ENCODE data around the gene PSMD9.
"Not testable (repeated sequence)": the region's sequence is repeated elsewhere in the genome, so short reads cannot be mapped to it uniquely, and the experiment has no call there.

Gene PSMD9

DNA sequence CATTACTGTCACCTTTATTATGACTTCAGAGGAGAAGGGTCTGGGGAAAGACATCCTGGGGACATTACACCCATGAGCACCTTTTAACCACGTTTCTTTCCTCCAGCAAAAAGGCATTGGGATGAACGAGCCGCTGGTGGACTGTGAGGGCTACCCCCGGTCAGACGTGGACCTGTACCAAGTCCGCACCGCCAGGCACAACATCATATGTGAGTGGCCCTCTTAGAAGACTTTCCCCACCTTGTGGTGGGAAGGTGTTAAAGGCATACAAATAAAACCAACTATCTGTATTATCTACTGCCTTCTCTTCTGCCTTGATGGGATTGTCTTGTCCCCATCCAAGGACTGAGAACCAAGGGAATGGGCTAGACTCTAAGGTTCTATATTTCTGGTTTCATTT is 6.0 kb downstream of the PSMD9 start:
- Mint-ChIP-seq H3K4me1 (peaks cover 40% of the 10 kb centered on the region), H3K9me3 (no peaks in the 10 kb centered on the region), H3K4me3 (no peak overlapping the region), H3K27me3 (no peaks in the 10 kb centered on the region), H3K27ac (peak overlapping the region; percentile 15 to 92)
- no peak for DNase-seq
- ATAC-seq: peak; percentile 56

DNA sequence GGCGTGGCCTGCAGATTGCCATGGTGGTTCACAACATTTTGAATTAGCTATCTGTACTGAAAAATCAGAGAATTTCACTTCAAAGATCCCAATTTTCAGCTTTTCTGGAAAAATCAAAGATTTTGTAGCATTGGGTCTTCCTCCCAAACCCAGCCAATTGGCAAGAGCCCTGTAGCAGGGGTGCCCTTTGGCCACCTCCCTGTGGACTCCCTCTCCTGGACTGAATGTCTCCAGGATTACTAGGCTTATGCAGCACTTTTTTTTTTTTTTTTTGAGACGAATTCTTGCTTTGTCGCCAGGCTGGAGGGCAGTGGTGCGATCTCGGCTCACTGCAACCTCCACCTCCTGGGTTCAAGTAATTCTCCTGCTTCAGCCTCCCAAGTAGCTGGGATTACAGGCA is 9.7 kb downstream of the PSMD9 start:
- H3K4me1 Mint-ChIP-seq: peaks cover 17% of the 10 kb centered on the region
- no peak for DNase-seq
- no peaks in the 10 kb centered on the region for H3K9me3 Mint-ChIP-seq
- H3K27me3 Mint-ChIP-seq: no peaks in the 10 kb centered on the region
- no peak for ATAC-seq
- H3K4me3 Mint-ChIP-seq: no peak overlapping the region
- H3K27ac Mint-ChIP-seq: no peak overlapping the region

DNA sequence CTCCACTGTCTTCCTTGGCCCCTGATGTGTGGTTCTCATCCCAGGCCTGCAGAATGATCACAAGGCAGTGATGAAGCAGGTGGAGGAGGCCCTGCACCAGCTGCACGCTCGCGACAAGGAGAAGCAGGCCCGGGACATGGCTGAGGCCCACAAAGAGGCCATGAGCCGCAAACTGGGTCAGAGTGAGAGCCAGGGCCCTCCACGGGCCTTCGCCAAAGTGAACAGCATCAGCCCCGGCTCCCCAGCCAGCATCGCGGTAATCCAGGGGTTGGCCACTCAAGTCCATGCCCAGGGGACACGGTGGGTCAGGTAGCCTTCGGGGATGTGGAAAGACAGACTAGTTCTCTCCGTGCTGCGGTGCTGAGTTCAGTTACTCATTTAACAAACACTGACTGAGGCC is 11.0 kb downstream of the PSMD9 start:
- Mint-ChIP-seq H3K4me1 (peaks cover 5% of the 10 kb centered on the region), H3K4me3 (no peak overlapping the region), H3K27me3 (no peaks in the 10 kb centered on the region), H3K27ac (peak overlapping the region; percentile 25 to 89), H3K9me3 (no peaks in the 10 kb centered on the region)
- ATAC-seq (no peak), DNase-seq (no peak)

DNA sequence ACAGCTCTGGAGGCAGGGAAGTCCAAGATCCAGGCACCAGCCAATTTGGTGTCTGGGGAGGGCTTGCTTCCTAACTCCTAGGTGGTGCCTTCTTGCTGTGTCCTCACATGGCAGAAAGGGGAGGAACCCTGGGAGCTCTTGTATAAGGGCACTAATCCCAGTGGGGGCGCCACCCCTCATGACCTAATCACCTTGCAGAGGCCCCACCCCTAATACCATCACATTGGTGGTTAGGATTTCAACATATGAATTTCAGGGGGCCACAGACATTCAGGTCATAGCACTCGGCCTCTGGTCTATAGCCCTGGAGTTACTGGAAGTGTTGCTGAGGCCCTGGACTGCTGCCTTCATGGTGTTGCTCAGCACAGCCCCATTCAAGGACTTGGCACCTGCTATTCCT is 14.6 kb downstream of the PSMD9 start:
- H3K9me3 Mint-ChIP-seq: no peaks in the 10 kb centered on the region
- H3K4me3 Mint-ChIP-seq: no peak overlapping the region
- DNase-seq: no peak
- peaks cover 2% of the 10 kb centered on the region for H3K4me1 Mint-ChIP-seq
- H3K27ac Mint-ChIP-seq: no peak overlapping the region
- ATAC-seq: no peak
- H3K27me3 Mint-ChIP-seq: no peaks in the 10 kb centered on the region

DNA sequence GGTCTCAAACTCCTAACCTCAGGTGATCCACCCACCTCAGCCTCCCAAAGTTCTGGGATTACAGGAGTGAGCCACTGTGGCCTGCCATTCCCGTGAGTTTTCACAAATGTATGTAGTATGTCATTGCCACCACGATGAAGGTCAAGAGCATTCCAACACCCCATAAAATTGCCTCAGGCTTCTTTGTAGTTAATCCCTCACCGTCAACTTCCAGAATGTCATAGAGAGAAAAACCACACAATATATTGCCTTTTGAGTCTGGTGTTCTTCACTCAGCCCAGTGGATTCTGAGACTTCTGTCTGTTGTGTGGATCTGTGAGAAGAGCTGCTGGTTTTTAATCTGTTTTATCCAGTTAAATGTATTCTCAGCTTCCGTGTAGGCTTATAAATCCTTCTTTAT is 17.2 kb downstream of the PSMD9 start:
- Mint-ChIP-seq H3K9me3 (no peaks in the 10 kb centered on the region), H3K27ac (no peak overlapping the region), H3K4me3 (no peak overlapping the region), H3K4me1 (peaks cover 11% of the 10 kb centered on the region), H3K27me3 (no peaks in the 10 kb centered on the region)
- DNase-seq (no peak), ATAC-seq (no peak)

DNA sequence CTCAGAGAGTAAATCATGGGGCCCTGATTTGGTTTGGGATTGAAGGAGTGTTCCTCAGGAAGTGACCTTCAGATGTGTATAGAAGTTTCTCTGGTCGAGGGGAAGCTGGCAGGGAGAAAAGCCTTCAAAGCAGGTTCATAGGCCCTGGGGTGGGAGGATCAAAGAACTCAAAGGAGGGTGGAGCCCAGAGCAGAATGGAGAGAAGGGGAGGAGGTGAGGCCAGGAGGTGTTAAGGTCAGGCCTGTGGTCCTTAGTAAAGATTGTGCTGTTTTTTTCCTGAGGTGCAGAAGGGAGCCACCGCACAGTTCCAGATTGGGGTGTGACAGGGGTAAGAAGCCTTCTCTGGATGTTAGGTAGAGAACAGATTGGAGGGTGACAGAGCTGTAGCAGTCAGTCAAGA is 20.1 kb downstream of the PSMD9 start:
- H3K4me1 Mint-ChIP-seq: peaks cover 19% of the 10 kb centered on the region
- H3K27ac Mint-ChIP-seq: peak overlapping the region; percentile 0 to 37
- ATAC-seq: no peak

DNA sequence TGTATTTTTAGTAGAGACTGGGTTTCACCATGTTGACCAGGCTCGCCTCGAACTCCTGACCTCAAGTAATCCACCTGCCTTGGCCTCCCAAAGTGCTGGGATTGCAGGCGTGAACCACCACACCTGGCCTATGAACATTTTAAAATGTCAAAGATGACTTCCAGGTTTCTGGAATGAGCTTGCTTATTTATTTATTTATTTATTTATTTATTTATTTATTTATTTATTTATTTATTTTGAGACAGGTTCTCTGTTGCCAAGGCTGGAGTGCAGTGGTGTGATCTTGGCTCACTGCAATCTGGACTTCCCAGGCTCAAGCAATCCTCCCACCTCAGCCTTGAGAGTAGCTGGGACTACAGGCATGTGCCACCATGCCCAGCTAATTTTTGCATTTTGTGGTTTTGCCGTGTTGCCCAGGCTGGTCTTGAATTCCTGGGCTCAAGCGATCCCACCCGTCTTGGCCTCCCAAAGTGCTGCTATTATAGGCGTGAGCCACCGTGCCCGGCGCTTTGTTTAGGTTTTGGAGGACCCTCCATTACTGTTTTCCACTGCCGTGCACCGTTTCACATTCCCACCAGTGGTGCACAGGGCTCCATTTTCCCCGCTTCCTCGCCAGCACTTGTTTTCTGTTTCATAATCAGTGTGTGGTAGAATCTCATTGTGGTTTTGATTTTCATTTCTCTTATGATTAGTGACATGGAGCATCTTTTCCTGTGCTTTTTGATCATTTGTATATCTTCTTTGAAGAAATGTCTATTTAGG is 23.4 kb downstream of the PSMD9 start:
- H3K4me3 Mint-ChIP-seq: peak overlapping the region; percentile 4 to 58
- no peaks in the 10 kb centered on the region for H3K27me3 Mint-ChIP-seq
- peaks cover 23% of the 10 kb centered on the region for H3K4me1 Mint-ChIP-seq
- no peaks in the 10 kb centered on the region for H3K9me3 Mint-ChIP-seq
- H3K27ac Mint-ChIP-seq: peak overlapping the region; percentile 21 to 89
- DNase-seq: peak in 1 of 2 donors; percentile 33
- ATAC-seq: peak; percentile 90

More for the DNA sequence above, 20.1 kb downstream of the PSMD9 start:
- Mint-ChIP-seq H3K4me3 (no peak overlapping the region), H3K9me3 (no peaks in the 10 kb centered on the region), H3K27me3 (no peaks in the 10 kb centered on the region)
- no peak for DNase-seq

DNA sequence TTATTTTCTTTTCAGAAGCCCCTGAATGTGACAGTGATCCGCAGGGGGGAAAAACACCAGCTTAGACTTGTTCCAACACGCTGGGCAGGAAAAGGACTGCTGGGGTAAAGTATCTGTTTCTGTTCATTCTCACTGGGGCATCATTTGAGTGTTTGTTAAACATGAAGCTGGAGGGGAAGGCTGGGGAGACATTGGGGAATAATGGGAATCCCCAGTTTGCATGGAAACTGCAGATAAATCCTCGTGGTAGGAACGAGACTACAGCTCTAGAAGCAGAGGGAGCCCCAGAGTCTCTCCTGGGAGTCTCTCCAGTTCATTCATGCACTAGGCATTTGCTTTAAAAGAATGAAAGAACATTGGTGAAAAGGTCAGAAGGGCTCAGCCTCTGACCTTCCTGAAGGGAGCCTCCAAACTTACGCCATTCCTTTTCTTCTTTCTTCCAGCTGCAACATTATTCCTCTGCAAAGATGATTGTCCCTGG is 27.3 kb downstream of the PSMD9 start:
- Mint-ChIP-seq H3K27ac (no peak overlapping the region), H3K27me3 (no peaks in the 10 kb centered on the region), H3K9me3 (no peaks in the 10 kb centered on the region), H3K4me1 (peaks cover 28% of the 10 kb centered on the region), H3K4me3 (no peak overlapping the region)
- DNase-seq: no peak
- no peak for ATAC-seq

DNA sequence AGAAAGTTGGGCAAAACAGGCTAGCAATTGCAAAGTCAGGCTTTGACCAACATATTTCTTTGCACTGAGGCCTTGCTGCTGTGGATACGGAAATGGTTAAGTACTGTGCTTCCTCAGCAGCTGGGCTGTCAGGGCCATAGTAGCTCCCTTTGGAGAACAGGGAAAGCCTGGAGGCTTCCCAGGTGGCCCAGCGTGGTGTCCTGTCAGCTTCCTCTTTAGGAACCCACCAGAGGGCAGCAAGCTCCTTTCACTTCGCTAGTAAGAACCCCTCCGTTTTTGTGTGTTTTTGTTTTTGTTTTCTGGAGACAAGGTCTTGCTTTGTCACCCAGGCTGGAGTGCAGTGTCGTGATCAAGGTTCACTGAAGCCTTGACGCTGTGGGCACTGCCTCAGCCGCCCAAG is 28.1 kb downstream of the PSMD9 start:
- Mint-ChIP-seq H3K27ac (no peak overlapping the region), H3K27me3 (no peaks in the 10 kb centered on the region), H3K9me3 (no peaks in the 10 kb centered on the region), H3K4me1 (peaks cover 28% of the 10 kb centered on the region), H3K4me3 (no peak overlapping the region)
- ATAC-seq: no peak
- DNase-seq: no peak

DNA sequence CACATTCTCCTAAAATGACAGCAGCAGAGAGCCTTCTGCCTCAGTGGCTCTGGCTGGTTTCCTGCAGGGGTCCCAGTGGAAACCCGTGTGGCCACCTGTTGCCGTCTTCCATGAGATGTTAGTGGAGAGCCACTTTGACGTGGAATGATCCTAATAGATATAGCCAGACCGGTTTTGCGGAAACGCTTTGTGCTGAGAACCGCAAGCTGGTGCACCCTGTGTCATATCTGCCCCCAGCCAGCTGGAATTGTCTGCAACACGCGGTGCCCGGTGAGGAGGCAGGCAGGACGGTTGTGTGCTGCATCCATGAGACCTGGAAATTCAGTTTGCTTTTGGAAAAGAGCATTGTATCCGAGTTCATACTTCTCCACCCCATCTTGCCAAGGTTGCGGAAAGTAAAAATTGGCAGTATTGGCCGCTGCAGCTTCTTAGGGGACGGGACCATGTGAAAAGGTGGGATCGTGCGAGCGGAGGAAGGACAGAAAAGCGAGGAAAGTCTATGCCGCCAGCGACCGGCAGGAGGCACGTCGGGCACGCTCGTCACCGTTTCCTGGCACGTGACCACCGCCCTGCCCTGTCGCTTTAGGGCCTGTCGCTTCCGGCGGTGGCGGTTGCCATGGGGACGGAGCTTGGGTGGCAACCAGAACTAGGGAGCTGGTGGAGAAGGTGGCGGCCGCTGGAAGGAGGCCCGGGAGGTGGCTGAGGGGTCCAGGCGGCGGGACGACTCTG is 29.5 kb downstream of the PSMD9 start, which contains the start of gene CFAP251:
CFAP251 (plus strand) TSS at position 643 of the 729 bp plus-strand sequence. CDS start 2,714 bp downstream, outside the sequence.
- peak within 1 kb of the TSS; percentile 86 to 96 for H3K27ac Mint-ChIP-seq
- H3K4me1 Mint-ChIP-seq: peaks cover 20% of the 10 kb centered on the region
- H3K27me3 Mint-ChIP-seq: no peaks in the 10 kb centered on the region
- DNase-seq: peak; percentile 88 to 93
- no peaks in the 10 kb centered on the region for H3K9me3 Mint-ChIP-seq
- H3K4me3 Mint-ChIP-seq: peak within 1 kb of the TSS; percentile 72 to 85
- ATAC-seq: peak; percentile 100

DNA sequence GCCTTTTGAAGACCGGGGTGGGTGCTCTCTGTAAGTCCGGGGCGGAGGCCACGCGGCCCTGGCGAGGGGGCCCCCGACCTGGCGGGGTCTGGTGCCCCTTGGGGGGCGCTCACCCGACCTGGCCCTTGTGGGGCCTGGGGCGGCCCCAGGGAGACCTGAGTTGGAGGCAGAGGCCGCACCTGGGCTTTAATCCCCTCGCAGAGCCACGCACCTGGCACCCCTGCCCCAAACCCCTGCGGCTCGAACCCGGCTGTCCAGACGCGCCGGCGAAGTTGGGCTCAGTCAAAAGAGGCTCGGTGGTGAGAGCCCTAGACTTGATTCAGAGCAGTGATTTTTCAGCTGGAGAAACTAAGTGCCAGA is 30.1 kb downstream of the PSMD9 start:
- no peaks in the 10 kb centered on the region for H3K9me3 Mint-ChIP-seq
- DNase-seq (no peak), ATAC-seq (no peak)
- H3K27ac Mint-ChIP-seq: no peak overlapping the region
- H3K4me3 Mint-ChIP-seq: peak overlapping the region; percentile 72 to 85
- H3K4me1 Mint-ChIP-seq: peaks cover 22% of the 10 kb centered on the region
- H3K27me3 Mint-ChIP-seq: no peaks in the 10 kb centered on the region

DNA sequence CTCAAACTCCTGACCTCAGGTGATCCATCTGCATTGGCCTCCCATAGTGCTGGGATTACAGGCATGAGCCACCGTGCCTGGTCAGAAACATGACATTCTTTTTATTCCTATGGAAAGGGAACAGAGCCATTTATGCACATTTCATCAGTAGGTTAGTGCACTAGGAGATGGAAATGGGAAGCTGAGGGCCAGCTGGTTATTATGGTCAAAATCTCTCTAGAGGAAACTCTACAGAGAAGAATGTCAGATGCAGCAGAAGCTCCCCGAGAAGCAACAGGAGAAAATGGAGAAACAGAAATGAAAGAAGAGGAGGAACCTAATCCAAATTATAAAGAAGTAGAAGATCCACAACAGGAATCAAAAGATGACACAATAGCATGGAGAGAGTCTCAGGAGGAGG is 32.5 kb downstream of the PSMD9 start:
- Mint-ChIP-seq H3K27me3 (no peaks in the 10 kb centered on the region), H3K4me1 (peaks cover 24% of the 10 kb centered on the region), H3K27ac (no peak overlapping the region), H3K9me3 (no peaks in the 10 kb centered on the region), H3K4me3 (no peak overlapping the region)
- DNase-seq (no peak), ATAC-seq (no peak)

DNA sequence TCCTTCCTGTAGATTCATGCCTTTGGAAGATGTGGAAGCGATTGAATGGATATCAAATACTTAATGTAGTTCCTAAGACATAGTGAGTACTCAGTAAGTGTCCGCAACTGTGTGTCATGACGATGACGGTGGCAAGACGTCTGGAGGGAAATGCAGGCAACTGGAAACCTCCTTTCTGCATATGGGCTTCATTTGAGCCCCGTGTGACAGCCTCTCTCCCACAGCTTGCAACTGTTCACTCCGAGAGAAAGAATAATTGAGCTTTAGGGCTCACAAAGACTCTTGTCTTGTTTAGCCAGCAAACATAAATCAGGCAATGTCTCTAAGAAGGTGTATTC is 36.7 kb downstream of the PSMD9 start:
- Mint-ChIP-seq H3K4me3 (no peak overlapping the region), H3K4me1 (peaks cover 4% of the 10 kb centered on the region), H3K27ac (no peak overlapping the region), H3K27me3 (no peaks in the 10 kb centered on the region), H3K9me3 (no peaks in the 10 kb centered on the region)
- ATAC-seq (no peak), DNase-seq (no peak)

DNA sequence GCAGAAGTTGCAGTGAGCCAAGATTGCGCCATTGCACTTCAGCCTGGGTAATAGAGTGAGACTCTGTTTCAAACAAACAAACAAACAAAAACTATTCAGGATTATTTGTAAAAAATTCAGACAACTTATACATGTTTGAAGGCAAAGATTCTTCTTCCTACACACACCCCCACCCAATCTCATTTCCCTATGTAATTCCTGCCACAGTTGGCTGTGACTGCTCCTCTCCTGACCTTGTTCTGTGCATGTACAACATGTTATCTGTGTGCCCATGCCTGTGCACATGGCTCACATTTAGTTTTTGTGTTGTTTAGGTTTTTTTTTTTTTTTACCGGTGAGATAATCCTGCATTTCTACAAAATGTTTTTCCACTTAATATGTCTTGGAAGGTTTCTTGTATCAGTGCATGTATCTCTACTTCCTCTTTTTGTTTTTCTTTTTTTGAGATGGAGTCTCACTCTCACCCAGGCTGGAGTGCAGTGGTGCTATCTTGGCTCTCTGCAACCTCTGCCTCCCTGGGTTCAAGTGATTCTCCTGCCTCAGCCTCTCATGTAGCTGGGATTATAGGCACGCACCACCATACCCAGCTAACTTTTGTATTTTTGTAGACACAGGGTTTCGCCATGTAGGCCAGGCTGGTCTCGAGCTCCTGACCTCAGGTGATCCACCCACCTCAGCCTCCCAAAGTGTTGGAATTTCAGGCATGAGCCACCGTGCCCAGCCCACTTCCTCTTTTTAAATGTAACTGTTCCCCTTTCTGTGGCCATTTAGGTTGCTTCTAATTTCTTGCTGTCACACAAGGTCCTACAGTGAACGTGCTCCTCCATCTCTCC is 38.5 kb downstream of the PSMD9 start:
- Mint-ChIP-seq H3K27me3 (no peaks in the 10 kb centered on the region), H3K9me3 (no peaks in the 10 kb centered on the region), H3K27ac (peak overlapping the region in 1 of 2 donors; percentile 86), H3K4me1 (peaks cover 4% of the 10 kb centered on the region), H3K4me3 (no peak overlapping the region)
- no peak for DNase-seq
- ATAC-seq: no peak

DNA sequence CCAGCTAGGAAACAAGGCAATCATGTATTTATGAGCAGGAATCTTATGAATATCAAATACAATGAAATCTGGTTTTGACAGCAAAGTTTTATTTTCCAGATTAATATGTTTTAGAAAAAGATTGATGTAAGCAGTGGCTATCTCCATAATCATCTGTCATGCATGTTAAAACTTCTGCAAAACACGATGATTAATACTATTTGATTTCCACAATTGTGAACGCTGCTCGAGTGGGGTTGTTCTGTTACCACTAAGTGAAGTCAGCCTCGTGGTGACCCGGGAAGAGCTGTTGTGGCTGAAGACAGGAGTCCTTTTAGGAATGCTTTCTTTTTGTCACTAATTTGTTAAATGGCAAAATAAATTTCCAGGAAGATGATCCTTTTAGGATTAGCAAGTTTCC is 39.2 kb downstream of the PSMD9 start:
- ATAC-seq: no peak
- Mint-ChIP-seq H3K27ac (no peak overlapping the region), H3K4me1 (peaks cover 4% of the 10 kb centered on the region)

DNA sequence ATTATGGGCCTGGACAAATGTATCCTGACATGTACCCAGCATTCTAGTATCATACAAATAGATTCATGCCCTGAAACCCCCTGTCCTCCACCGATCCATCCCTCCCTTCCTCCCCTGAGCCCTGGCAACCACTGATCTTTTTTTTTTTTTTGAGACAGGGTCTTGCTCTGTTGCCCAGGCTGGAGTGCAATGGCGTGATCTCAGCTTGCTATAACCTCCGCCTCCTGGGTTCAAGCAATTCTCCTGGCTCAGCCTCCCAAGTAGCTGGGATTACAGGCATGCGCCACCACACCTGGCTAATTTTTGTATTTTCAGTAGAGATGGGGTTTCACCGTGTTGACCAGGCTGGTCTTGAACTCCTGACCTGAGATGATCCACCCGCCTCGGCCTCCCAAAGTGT is 41.0 kb downstream of the PSMD9 start:
- not testable (repeated sequence) for H3K9me3 Mint-ChIP-seq, H3K4me1 Mint-ChIP-seq, DNase-seq, ATAC-seq, H3K27ac Mint-ChIP-seq, H3K4me3 Mint-ChIP-seq, H3K27me3 Mint-ChIP-seq

More for the DNA sequence above, 39.2 kb downstream of the PSMD9 start:
- H3K4me3 Mint-ChIP-seq: no peak overlapping the region
- no peaks in the 10 kb centered on the region for H3K9me3 Mint-ChIP-seq
- no peaks in the 10 kb centered on the region for H3K27me3 Mint-ChIP-seq
- DNase-seq: no peak

Data from stimulated activated naive CD8-positive, alpha-beta T cell treated with anti-CD3 and anti-CD28 coated beads, Interleukin-15, amount 100 ng/mL, for 72 hours (primary cell).